Bronchus fibroblast of lung (primary cell): Measurements from ENCODE around the gene AQP4. TPM values are rescaled to one million over a fixed set of nuclear protein-coding genes. Genes with fewer than 3 reads are reported as not detected.

Source experiments
- total RNA-seq: library from RNA; depleted of rRNA; stranded (reverse); fragments of >200 nt; gene quantifications from 2 replicates; pipeline ENCODE4 v1.2.3, GENCODE V29; 2015

The AQP4 gene, protein sequence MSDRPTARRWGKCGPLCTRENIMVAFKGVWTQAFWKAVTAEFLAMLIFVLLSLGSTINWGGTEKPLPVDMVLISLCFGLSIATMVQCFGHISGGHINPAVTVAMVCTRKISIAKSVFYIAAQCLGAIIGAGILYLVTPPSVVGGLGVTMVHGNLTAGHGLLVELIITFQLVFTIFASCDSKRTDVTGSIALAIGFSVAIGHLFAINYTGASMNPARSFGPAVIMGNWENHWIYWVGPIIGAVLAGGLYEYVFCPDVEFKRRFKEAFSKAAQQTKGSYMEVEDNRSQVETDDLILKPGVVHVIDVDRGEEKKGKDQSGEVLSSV
- not detected in 2 replicates for total RNA-seq

DNA sequence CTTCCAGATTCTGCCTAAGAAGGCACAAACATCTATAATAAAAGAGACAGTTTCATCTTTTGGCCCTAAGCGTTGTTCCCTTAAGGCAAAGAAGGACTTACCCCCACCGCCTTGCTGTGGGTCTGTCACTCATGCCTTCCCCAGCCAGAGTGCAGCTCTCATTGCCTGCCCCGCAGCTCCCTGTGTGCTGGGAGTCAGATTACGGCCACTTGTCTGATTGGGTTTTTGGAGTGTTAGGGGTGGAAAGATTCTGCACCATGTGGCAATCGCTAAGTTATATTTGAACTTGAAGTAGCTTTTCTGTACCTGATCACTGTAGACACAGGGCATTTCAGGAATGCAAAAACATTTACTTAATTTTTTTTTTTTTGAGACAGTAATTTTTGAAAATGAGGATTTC lies at the start of gene AQP4:
Gene AQP4, minus strand, starts transcription at position 151 of the 400 bp plus-strand sequence. Its CDS starts 18 bp downstream, at position 133.

